ENCODE results near the gene NELL2.

NELL2 gene

DNA sequence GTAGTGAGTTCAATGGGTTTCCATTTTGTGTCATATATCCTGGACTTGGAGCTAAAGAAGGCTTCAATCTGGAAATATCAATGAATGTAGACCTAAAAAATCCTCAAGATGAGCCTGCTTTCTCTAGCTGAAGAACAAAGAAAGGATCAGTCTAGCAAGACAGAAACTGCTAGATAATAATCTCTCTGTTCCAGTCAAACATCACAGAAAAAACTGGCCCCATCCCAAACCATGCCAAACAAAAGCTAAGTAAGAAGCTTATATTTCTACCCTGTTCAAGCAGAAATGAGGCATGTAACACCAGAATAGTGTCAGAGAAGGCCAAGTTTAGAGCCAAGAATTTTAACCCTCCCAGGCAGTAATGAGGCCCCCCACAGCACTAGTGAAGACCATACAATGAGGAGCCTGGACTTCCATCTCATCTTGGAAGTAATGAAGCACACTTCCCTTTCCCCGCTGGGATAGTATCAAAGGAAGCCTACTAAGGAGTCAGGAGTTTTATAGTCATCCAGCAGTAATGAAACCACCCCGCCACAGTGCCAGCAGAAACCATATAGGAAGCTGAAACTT, 95.8 kb downstream of the NELL2 start:
- DNase-seq (ENCODE audit: low read depth), result no peak
- TF ChIP-seq, protein P1, sequence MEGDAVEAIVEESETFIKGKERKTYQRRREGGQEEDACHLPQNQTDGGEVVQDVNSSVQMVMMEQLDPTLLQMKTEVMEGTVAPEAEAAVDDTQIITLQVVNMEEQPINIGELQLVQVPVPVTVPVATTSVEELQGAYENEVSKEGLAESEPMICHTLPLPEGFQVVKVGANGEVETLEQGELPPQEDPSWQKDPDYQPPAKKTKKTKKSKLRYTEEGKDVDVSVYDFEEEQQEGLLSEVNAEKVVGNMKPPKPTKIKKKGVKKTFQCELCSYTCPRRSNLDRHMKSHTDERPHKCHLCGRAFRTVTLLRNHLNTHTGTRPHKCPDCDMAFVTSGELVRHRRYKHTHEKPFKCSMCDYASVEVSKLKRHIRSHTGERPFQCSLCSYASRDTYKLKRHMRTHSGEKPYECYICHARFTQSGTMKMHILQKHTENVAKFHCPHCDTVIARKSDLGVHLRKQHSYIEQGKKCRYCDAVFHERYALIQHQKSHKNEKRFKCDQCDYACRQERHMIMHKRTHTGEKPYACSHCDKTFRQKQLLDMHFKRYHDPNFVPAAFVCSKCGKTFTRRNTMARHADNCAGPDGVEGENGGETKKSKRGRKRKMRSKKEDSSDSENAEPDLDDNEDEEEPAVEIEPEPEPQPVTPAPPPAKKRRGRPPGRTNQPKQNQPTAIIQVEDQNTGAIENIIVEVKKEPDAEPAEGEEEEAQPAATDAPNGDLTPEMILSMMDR (IDR thresholded peaks at IDR 0.05; ENCODE audit: low read length, missing control alignments), result no peak
- H3K4me3 ChIP-seq (replicated peaks; ENCODE audit: low read depth, low read length), result no peak overlapping the region

DNA sequence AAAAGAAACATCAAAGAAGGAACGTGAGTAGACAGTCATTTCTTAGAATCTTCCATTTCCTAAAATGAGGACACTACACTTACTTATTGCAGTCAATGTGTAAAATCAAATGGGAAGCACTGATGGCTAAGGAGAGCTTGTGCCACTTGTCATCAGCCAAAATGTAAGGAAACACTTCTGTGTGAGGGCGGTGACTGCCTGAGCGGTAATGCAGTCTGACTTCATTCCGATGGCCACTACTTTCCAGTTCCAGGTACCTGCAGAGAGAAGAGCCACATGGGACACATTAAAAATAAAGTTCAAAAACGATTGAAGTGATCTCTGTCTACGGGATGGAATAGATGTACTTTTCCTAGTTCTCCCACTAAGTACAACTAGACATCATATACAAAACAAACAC, 96.3 kb downstream of the NELL2 start:
- DNase-seq (ENCODE audit: low read depth), result no peak
- TF ChIP-seq, protein P1 (IDR thresholded peaks at IDR 0.05; ENCODE audit: low read length, missing control alignments), result no peak
- no peak overlapping the region for H3K4me3 ChIP-seq (replicated peaks; ENCODE audit: low read depth, low read length)

DNA sequence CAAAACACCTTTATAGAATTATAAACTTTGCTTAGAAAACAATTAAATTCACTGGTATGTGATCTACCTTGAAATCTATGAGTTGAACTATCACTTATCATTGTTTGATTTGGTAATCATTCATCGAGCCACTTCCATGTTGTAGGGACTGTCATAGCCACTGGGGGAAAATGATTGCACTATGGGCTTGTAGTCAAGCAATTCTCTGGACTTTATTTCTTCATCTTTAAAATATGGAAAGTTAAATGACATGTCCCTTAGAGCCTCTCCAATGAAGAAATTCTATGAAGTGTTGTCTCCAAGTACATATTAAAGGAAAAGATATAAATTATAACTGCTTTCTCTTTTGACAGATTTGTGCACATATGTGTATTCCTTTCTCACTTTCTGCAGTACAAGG, 97.3 kb downstream of the NELL2 start:
- H3K4me3 ChIP-seq (replicated peaks; ENCODE audit: low read depth, low read length), result no peak overlapping the region
- TF ChIP-seq, protein P1 (IDR thresholded peaks at IDR 0.05; ENCODE audit: low read length, missing control alignments), result no peak
- no peak for DNase-seq (ENCODE audit: low read depth)

DNA sequence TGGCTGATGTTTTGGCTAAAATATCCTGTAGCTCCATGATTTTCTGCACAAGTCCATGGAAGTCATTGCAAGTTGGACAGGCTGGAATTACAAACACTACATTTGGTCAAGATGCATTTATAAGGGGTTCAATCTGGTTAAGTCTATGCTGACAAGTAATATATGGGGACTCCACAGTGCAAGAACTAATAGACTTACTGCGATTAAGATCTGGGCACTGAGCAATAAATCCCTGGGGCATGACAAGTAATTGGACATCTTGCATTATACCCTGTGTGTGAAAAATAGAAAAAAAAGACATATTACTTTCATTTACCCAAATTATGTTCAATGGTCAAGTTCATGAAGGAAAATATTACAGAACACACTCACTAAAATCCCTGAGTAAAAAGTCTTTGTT, 99.1 kb downstream of the NELL2 start:
- H3K4me3 ChIP-seq (replicated peaks; ENCODE audit: low read depth, low read length), result no peak overlapping the region
- TF ChIP-seq, protein P1 (IDR thresholded peaks at IDR 0.05; ENCODE audit: low read length, missing control alignments), result no peak
- no peak for DNase-seq (ENCODE audit: low read depth)

DNA sequence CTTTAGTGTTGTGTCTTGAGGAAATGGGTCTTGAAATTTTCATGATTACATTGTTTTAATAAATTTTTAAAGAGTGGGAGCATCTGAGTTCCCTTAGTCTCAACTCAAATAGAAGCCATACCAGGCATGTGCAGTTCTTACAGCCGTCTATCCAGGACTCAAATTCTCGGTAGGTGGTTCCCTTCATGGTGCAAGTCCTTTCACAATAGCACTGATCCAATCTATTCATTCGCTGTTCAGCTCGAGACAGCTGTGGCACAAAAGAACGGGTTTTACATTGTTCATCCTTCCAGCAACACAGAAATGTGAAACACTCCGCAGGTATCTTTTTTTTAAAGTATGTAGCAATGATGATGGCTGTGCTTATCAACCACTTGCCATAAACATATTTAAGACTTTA, 100.2 kb downstream of the NELL2 start:
- TF ChIP-seq, protein P1 (IDR thresholded peaks at IDR 0.05; ENCODE audit: low read length, missing control alignments), result no peak
- no peak overlapping the region for H3K4me3 ChIP-seq (replicated peaks; ENCODE audit: low read depth, low read length)
- DNase-seq (ENCODE audit: low read depth), result no peak

DNA sequence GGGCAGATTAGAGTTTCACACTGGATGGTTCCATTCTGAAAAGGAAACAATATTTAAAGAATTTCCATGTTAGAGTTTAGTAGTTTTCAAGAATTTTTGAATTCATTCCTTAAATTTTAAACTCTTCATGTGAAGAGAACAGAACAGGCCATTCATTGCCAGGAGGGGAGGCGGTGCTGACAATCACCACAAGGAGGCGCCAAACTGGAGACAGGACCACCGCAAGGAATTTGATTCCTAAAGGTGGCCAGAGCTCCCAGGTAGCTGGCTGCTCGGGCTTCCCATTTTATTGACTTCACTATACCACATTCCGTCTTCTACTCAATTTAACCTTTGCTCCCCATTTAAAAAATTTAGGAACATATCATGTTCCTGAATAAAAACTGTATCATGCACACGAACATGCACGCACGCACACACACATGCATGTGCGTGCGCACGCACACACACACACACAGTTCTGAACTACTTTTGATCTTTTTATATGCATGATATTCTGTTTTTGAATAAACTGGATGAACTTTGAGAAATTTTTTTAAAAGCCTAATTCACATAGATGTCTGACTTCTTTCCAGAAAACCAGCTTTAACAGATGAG, 101.2 kb downstream of the NELL2 start:
- TF ChIP-seq, protein P1 (IDR thresholded peaks at IDR 0.05; ENCODE audit: low read length, missing control alignments), result peak; percentile 76
- no peak overlapping the region for H3K4me3 ChIP-seq (replicated peaks; ENCODE audit: low read depth, low read length)
- peak; percentile 35 for DNase-seq (ENCODE audit: low read depth)

DNA sequence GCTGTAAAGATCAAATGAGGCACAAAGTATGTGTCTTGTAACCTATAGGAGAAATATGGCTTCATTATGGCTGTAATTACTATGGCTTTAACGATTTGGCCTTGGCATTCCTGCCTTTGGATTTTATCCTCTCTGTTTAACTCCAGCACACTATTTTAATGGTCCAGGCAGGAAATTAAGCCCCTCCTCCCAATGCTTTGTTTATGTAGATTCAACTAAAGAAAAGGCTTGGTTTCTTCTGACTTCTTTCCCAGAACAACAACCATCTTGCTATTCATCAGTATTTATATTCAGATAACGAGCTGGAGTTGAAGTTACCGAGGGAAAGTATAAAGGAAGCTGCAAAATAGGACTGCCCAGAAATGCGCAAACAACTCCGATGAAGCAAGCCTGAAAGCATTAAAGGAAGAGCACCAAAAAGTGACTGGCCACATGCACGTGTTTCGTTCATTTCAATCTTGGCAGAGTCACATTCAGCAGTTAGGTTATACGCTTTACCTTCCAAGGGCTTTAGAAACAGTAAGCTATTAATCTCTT, 104.6 kb downstream of the NELL2 start:
- DNase-seq (ENCODE audit: low read depth), result no peak
- TF ChIP-seq, protein P1 (IDR thresholded peaks at IDR 0.05; ENCODE audit: low read length, missing control alignments), result no peak
- H3K4me3 ChIP-seq (replicated peaks; ENCODE audit: low read depth, low read length), result no peak overlapping the region
